ENCODE results near the gene ZNF335.

GRCh38 chr20:46017272-46017671 lies 45.3 kb upstream of the ZNF335 start:
- no peak for TF ChIP-seq CTCF (conservative IDR thresholded peaks at IDR 0.05)
- no peak for TF ChIP-seq ZFX (IDR thresholded peaks at IDR 0.05)
